GM12878 (cell line): Measurements from ENCODE around the gene CHCHD6. TPM values are rescaled to one million over a fixed set of nuclear protein-coding genes. Genes with fewer than 3 reads are reported as not detected.

ENCODE experiments used
- ATAC-seq: fragments of 200-7000 bp; cut with Tn5 transposase; 3 replicates; pipeline ENCODE4 v1.9.1; 2020; ENCODE audit warnings: mild to moderate bottlenecking, moderate library complexity
- BruUV-seq: library from RNA; stranded (reverse); fragments of 400-500 nt; replicated peaks from 2 replicates; lab custom pipeline; 2021; lab: Mats Ljungman, UMichigan
- CTCF ChIA-PET: fragments of 300-600 bp; sonication (Branson Sonifier 250); formaldehyde crosslinking; extraction: SDS; loops from one replicate; lab custom pipeline; 2021; ENCODE audit warnings: inconsistent platforms; lab: Yijun Ruan, JAX
- POLR2A ChIA-PET: fragments of 350-600 bp; formaldehyde crosslinking; extraction: SDS; loops from one replicate; lab custom pipeline; 2021; ENCODE audit warnings: inconsistent platforms; lab: Charles Lee
- RAD21 ChIA-PET: fragments of 300-600 bp; sonication (Branson Sonifier 250); formaldehyde crosslinking; loops from one replicate; lab custom pipeline; 2023; ENCODE audit warnings: antibody characterized with exemption; ENCODE audit not compliant: unreplicated experiment; lab: Charles Lee
- SMC1A ChIA-PET: fragments of 300-600 bp; sonication (Branson Sonifier 250); formaldehyde crosslinking; loops from one replicate; lab custom pipeline; 2023; ENCODE audit not compliant: unreplicated experiment, uncharacterized antibody; lab: Charles Lee
- DNase-seq: peaks from one replicate; pipeline ENCODE4 v3.0.0-alpha.2; 2011; ENCODE audit warnings: low read depth, low spot score
- FAIRE-seq: peaks from 3 replicates; lab custom pipeline; 2011; peaks lifted over from hg19 to GRCh38; lab: Jason Lieb, UNC
- H2AFZ ChIP-seq: 2 replicates; pipeline ENCODE4 v1.6.0; 2011; ENCODE audit warnings: low read depth, low read length, control low read depth; ENCODE audit not compliant: control insufficient read depth
- H3K27ac ChIP-seq: 2 replicates; pipeline ENCODE4 v1.5.1; 2011; ENCODE audit warnings: control low read depth; ENCODE audit not compliant: control insufficient read depth, insufficient read depth
- H3K27me3 ChIP-seq, 2 experiments: replicated peaks in 1 of 2; 2 replicates each; pipeline versions ENCODE4 v1.6.0 to v1.6.1; 2011; ENCODE audit warnings: low read length in 1 of 2; ENCODE audit not compliant: control insufficient read depth in 2 of 2, insufficient read depth in 2 of 2
- H3K36me3 ChIP-seq, 2 experiments: 2 replicates each; pipeline ENCODE4 v1.5.1; 2011; ENCODE audit warnings: low read length in 1 of 2; ENCODE audit not compliant: control insufficient read depth in 2 of 2, insufficient read depth in 2 of 2
- H3K4me1 ChIP-seq: 2 replicates; pipeline ENCODE4 v1.6.1; 2011; ENCODE audit warnings: mild to moderate bottlenecking, low read length, moderate library complexity, mixed read lengths; ENCODE audit not compliant: control insufficient read depth, insufficient read depth
- H3K4me2 ChIP-seq: 2 replicates; pipeline ENCODE4 v1.6.0; 2011; ENCODE audit warnings: control low read depth; ENCODE audit not compliant: control insufficient read depth, insufficient read depth
- H3K4me3 ChIP-seq: fragments of 200-600 bp; sonication (generic); 2 replicates; pipeline ENCODE4 v1.5.1; 2016
- H3K79me2 ChIP-seq: 2 replicates; pipeline ENCODE4 v1.6.0; 2011; ENCODE audit warnings: low read length; ENCODE audit not compliant: control insufficient read depth, insufficient read depth
- H3K9ac ChIP-seq: 2 replicates; pipeline ENCODE4 v1.8.0; 2011; ENCODE audit warnings: low read length, control low read depth, mixed read lengths; ENCODE audit not compliant: control insufficient read depth, insufficient read depth
- H3K9me3 ChIP-seq: replicated peaks from 3 replicates; pipeline ENCODE4 v1.5.1; 2011; ENCODE audit warnings: mild to moderate bottlenecking, low read length; ENCODE audit not compliant: control insufficient read depth, insufficient read depth
- H4K20me1 ChIP-seq: 2 replicates; pipeline ENCODE4 v1.6.0; 2011; ENCODE audit not compliant: control insufficient read depth, insufficient read depth
- BRCA1 ChIP-seq: IDR thresholded peaks from 2 replicates; pipeline ENCODE4 v1.6.1; 2011; ENCODE audit warnings: low read depth, low read length, improper control_type of control experiment
- CEBPB ChIP-seq, 2 experiments: fragments of 150-350 bp in 1 of 2; IDR thresholded peaks; 2 replicates each; pipeline ENCODE4 v1.6.1; 2012 to 2014; ENCODE audit warnings: low read depth in 2 of 2, low read length in 2 of 2, borderline replicate concordance in 1 of 2, inconsistent platforms in 1 of 2
- CREB1 ChIP-seq: IDR thresholded peaks from 2 replicates; pipeline ENCODE4 v1.6.1; 2012; ENCODE audit warnings: low read depth, mild to moderate bottlenecking, inconsistent platforms
- EZH2 ChIP-seq: IDR thresholded peaks from 2 replicates; pipeline ENCODE4 v1.6.1; 2012; ENCODE audit warnings: low read depth, mild to moderate bottlenecking, control low read depth, inconsistent platforms, low read length, borderline replicate concordance; ENCODE audit not compliant: control insufficient read depth
- NFXL1 ChIP-seq: fragments of 450-650 bp; IDR thresholded peaks from 2 replicates; pipeline ENCODE4 v1.6.1; 2017; ENCODE audit warnings: antibody characterized with exemption, mild to moderate bottlenecking, borderline replicate concordance
- RCOR1 ChIP-seq: conservative IDR thresholded peaks from 2 replicates; pipeline ENCODE4 v1.6.1; 2012; ENCODE audit warnings: low read depth, low read length, improper control_type of control experiment
- SMAD1 ChIP-seq: fragments of 450-650 bp; IDR thresholded peaks from 2 replicates; pipeline ENCODE4 v1.6.1; 2018; ENCODE audit warnings: mild to moderate bottlenecking, low read depth; ENCODE audit not compliant: partially characterized antibody
- SREBF2 ChIP-seq: IDR thresholded peaks from 2 replicates; pipeline ENCODE4 v1.6.1; 2012; ENCODE audit warnings: mild to moderate bottlenecking, low read length
- SRF ChIP-seq, 2 experiments: IDR thresholded peaks; 2 replicates each; pipeline ENCODE4 v1.6.1; 2011; ENCODE audit warnings: low read depth in 2 of 2, low read length in 2 of 2, mild to moderate bottlenecking in 1 of 2, moderate library complexity in 1 of 2
- STAT3 ChIP-seq: IDR thresholded peaks from 2 replicates; pipeline ENCODE4 v1.6.1; 2011; ENCODE audit warnings: low read depth, low read length, improper control_type of control experiment
- SUPT20H ChIP-seq: IDR thresholded peaks from 2 replicates; pipeline ENCODE4 v1.6.1; 2011; ENCODE audit warnings: low read depth, mild to moderate bottlenecking, low read length, moderate library complexity, borderline replicate concordance; ENCODE audit not compliant: control insufficient read depth
- TCF3 ChIP-seq: IDR thresholded peaks from 2 replicates; pipeline ENCODE4 v1.6.1; 2012; ENCODE audit warnings: low read depth, mild to moderate bottlenecking, low read length, borderline replicate concordance; ENCODE audit not compliant: insufficient read depth
- YBX1 ChIP-seq: fragments of 450-650 bp; IDR thresholded peaks from 2 replicates; pipeline ENCODE4 v1.6.1; 2016; ENCODE audit warnings: antibody characterized with exemption
- ZNF217 ChIP-seq: fragments of 450-650 bp; IDR thresholded peaks from 2 replicates; pipeline ENCODE4 v1.6.1; 2017; ENCODE audit warnings: antibody characterized with exemption, mild to moderate bottlenecking
- WGBS: methylation state at CpG from one replicate; pipeline ENCODE4 v1.1.6; 2016; ENCODE audit warnings: low lambda C conversion rate; ENCODE audit not compliant: insufficient replicate concordance, insufficient coverage; ENCODE audit errors: missing lambda C conversion rate; 5-methylcytosine and 5-hydroxymethylcytosine counted together
- in situ Hi-C: fragments of 300-500 bp; cut with MboI; formaldehyde crosslinking; loops from 9 replicates; pipeline ENCODE4 v1.14.3; 2018; ENCODE audit warnings: mixed read lengths
- intact Hi-C: fragments of 100-400 bp; cut with micrococcal nuclease; formaldehyde crosslinking; loops from one replicate; pipeline ENCODE4 v1.14.2; 2022; ENCODE audit not compliant: unreplicated experiment
- polyA plus RNA-seq, 11 experiments: library from polyadenylated mRNA; depleted of rRNA in 4 of 11; unstranded in 6 of 11; stranded (reverse) in 5 of 11; fragments of >200 nt; fragmentation: Nextera tagmentation in 4 of 11; fragmentation: Illumina TruSeq in 1 of 11; extraction: Ambion mirVana in 4 of 11; extraction: Trizol in 1 of 11; gene quantifications; 1 replicate in 1 of 11; 2 replicates in 10 of 11; pipeline versions ENCODE4 v1.2.1 to v1.2.3, GENCODE V29; 2011 to 2016; ENCODE audit warnings: inconsistent platforms in 2 of 11, missing spikeins in 2 of 11, low read depth in 1 of 11
- total RNA-seq, 4 experiments: library from RNA; depleted of rRNA in 3 of 4; stranded (reverse); fragments of >200 nt in 3 of 4; fragmentation: Illumina TruSeq in 1 of 4; extraction: Trizol in 1 of 4; gene quantifications; 2 replicates each; pipeline versions ENCODE4 v1.2.1 to v1.2.3, GENCODE V29; 2013 to 2021
- TF ChIP-seq, protein P1 (sequence below): IDR thresholded peaks from 2 replicates; pipeline ENCODE4 v1.6.1; 2012; ENCODE audit warnings: low read length, inconsistent platforms
- TF ChIP-seq, protein P2 (sequence below): fragments of 450-650 bp; IDR thresholded peaks from 2 replicates; pipeline ENCODE4 v1.6.1; 2017; ENCODE audit warnings: mild to moderate bottlenecking, low read depth, inconsistent platforms; ENCODE audit not compliant: poor library complexity, severe bottlenecking
- TF ChIP-seq, protein P3 (sequence below): IDR thresholded peaks from 2 replicates; pipeline ENCODE4 v1.6.1; 2012; ENCODE audit warnings: mild to moderate bottlenecking, low read depth, low read length

The CHCHD6 gene
- total and polyA plus RNA-seq, 10 of the 15 experiments (the other 5 are each of a cell fraction or from before 2014, with no cell fraction given): 2.7 to 16.7 (median 12.3) TPM

DNA sequence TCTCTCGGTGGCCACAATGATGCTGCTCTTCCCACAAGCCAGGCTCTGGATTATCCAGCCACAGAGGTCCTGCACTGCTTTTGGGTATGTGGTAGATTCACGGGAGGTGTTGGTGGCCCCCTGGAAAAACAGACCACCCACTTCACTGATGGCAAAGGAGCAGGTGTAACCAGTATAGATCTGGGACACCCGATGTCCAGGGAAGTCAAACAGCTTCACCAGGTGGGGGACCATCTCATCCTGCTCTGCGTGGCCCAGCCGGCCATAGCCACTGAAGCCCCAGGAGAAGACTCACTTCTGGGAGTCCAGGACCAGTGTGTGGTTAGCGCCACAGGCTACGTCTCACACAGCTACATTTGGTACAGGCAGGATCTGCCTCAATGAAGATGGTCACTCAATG is 62.6 kb downstream of the CHCHD6 start (continued):
- TF ChIP-seq TCF3 (no peak), NFXL1 (no peak), SUPT20H (no peak), STAT3 (no peak)
- TF ChIP-seq, all 136 proteins: peak for 0

DNA sequence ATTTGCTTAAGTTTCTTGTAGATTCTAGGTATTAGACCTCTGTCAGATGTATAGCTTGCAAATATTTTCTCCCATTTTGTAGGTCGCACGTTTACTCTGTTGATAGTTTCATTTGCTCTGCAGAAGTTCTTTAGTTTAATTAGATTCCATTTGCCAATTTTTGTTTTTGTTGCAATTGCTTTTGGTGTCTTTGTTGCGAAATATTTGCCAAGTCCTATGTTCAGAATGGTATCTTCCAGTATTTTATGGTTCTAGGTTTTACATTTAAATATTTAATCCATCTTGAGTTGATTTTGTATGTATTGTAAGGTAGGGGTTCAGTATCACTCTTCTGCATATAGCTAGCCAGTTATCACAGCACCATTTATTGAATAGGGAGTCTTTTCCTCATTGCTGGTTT is 64.9 kb downstream of the CHCHD6 start:
- Histone ChIP-seq H3K27me3 (no peaks in the 10 kb centered on the region), H2AFZ (no peak overlapping the region), H3K79me2 (no peaks in the 10 kb centered on the region), H3K9ac (no peak overlapping the region), H3K4me2 (no peak overlapping the region), H4K20me1 (no peaks in the 10 kb centered on the region), H3K27ac (no peak overlapping the region), H3K4me3 (no peak overlapping the region), H3K4me1 (no peaks in the 10 kb centered on the region), H3K9me3 (no peaks in the 10 kb centered on the region; the same call in 2 of the 3 replicates), H3K36me3 (no peaks in the 10 kb centered on the region)
- BruUV-seq: no TSS peak
- DNase-seq: no peak
- ChIA-PET SMC1A (no interaction called here), RAD21 (no interaction called here), POLR2A (interaction anchor here (0.6 kb wide), 1 partner anchor 20 kb away, joined by 5 read pairs; no protein-coding TSS in a partner anchor), CTCF (no interaction called here)
- in situ Hi-C loops: no loop called here
- no peak for FAIRE-seq
- intact Hi-C loops: no loop called here
- 91% methylated on average over 3 of the region's 3 CpGs for WGBS
- no peak for ATAC-seq
- TF ChIP-seq CREB1 (no peak), CEBPB (IDR thresholded peaks at IDR 0.05; ENCODE audit: borderline replicate concordance in 1 of 2, low read depth in 2 of 2, low read length in 2 of 2) (no peak), RCOR1 (no peak), EZH2 (no peak), ZNF217 (no peak), YBX1 (no peak), BRCA1 (no peak), SMAD1 (no peak), SREBF2 (no peak), SRF (IDR thresholded peaks at IDR 0.05; ENCODE audit: low read depth in 2 of 2, low read length in 2 of 2) (no peak)
- TF ChIP-seq, protein P1, sequence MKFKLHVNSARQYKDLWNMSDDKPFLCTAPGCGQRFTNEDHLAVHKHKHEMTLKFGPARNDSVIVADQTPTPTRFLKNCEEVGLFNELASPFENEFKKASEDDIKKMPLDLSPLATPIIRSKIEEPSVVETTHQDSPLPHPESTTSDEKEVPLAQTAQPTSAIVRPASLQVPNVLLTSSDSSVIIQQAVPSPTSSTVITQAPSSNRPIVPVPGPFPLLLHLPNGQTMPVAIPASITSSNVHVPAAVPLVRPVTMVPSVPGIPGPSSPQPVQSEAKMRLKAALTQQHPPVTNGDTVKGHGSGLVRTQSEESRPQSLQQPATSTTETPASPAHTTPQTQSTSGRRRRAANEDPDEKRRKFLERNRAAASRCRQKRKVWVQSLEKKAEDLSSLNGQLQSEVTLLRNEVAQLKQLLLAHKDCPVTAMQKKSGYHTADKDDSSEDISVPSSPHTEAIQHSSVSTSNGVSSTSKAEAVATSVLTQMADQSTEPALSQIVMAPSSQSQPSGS: no peak
- TF ChIP-seq, protein P2, sequence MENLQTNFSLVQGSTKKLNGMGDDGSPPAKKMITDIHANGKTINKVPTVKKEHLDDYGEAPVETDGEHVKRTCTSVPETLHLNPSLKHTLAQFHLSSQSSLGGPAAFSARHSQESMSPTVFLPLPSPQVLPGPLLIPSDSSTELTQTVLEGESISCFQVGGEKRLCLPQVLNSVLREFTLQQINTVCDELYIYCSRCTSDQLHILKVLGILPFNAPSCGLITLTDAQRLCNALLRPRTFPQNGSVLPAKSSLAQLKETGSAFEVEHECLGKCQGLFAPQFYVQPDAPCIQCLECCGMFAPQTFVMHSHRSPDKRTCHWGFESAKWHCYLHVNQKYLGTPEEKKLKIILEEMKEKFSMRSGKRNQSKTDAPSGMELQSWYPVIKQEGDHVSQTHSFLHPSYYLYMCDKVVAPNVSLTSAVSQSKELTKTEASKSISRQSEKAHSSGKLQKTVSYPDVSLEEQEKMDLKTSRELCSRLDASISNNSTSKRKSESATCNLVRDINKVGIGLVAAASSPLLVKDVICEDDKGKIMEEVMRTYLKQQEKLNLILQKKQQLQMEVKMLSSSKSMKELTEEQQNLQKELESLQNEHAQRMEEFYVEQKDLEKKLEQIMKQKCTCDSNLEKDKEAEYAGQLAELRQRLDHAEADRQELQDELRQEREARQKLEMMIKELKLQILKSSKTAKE: no peak
- TF ChIP-seq, protein P3, sequence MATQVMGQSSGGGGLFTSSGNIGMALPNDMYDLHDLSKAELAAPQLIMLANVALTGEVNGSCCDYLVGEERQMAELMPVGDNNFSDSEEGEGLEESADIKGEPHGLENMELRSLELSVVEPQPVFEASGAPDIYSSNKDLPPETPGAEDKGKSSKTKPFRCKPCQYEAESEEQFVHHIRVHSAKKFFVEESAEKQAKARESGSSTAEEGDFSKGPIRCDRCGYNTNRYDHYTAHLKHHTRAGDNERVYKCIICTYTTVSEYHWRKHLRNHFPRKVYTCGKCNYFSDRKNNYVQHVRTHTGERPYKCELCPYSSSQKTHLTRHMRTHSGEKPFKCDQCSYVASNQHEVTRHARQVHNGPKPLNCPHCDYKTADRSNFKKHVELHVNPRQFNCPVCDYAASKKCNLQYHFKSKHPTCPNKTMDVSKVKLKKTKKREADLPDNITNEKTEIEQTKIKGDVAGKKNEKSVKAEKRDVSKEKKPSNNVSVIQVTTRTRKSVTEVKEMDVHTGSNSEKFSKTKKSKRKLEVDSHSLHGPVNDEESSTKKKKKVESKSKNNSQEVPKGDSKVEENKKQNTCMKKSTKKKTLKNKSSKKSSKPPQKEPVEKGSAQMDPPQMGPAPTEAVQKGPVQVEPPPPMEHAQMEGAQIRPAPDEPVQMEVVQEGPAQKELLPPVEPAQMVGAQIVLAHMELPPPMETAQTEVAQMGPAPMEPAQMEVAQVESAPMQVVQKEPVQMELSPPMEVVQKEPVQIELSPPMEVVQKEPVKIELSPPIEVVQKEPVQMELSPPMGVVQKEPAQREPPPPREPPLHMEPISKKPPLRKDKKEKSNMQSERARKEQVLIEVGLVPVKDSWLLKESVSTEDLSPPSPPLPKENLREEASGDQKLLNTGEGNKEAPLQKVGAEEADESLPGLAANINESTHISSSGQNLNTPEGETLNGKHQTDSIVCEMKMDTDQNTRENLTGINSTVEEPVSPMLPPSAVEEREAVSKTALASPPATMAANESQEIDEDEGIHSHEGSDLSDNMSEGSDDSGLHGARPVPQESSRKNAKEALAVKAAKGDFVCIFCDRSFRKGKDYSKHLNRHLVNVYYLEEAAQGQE: no peak
